Thymus (tissue), 11 donors: ENCODE results near the gene SNTG2. TPM values are rescaled to one million over a fixed set of nuclear protein-coding genes. Genes with fewer than 3 reads are reported as not detected.

Source experiments
- DNase-seq, 9 donors: peaks; one replicate each; pipeline ENCODE4 v3.0.0-alpha.2; 2013; ENCODE audit warnings: low spot score in 9 of 9, low read depth in 6 of 9, missing footprints in 1 of 9
- H3K27ac ChIP-seq, 2 donors: one replicate each; pipeline ENCODE4 v1.5.1; 2013; ENCODE audit warnings: control low read depth in 1 of 2, low read depth in 1 of 2, low read length in 1 of 2, mild to moderate bottlenecking in 1 of 2, moderate library complexity in 1 of 2
- H3K27me3 ChIP-seq, 2 donors: one replicate each; pipeline ENCODE4 v1.5.1; 2013; ENCODE audit warnings: low read length in 1 of 2; ENCODE audit not compliant: control insufficient read depth in 2 of 2, insufficient read depth in 1 of 2
- H3K36me3 ChIP-seq, 2 donors: one replicate each; pipeline ENCODE4 v1.5.1; 2013; ENCODE audit warnings: low read length in 1 of 2, mild to moderate bottlenecking in 1 of 2, moderate library complexity in 1 of 2; ENCODE audit not compliant: control insufficient read depth in 2 of 2, insufficient read depth in 2 of 2
- H3K4me1 ChIP-seq, 2 donors: one replicate each; pipeline ENCODE4 v1.5.1; 2013; ENCODE audit warnings: low read length in 2 of 2; ENCODE audit not compliant: control insufficient read depth in 2 of 2, insufficient read depth in 2 of 2
- H3K4me3 ChIP-seq, 2 donors: one replicate each; pipeline ENCODE4 v1.5.1; 2013; ENCODE audit warnings: low read length in 2 of 2, control low read depth in 1 of 2, mild to moderate bottlenecking in 1 of 2
- H3K9me3 ChIP-seq, 2 donors: one replicate each; pipeline ENCODE4 v1.5.1; 2013; ENCODE audit warnings: low read length in 1 of 2, mild to moderate bottlenecking in 1 of 2; ENCODE audit not compliant: control insufficient read depth in 2 of 2, insufficient read depth in 1 of 2
- WGBS: extraction: QIAGEN DNeasy Blood & Tissue Kit; methylation state at CpG from one replicate; pipeline ENCODE4 v1.1.7; 2013; 5-methylcytosine and 5-hydroxymethylcytosine counted together
- polyA plus RNA-seq: library from polyadenylated mRNA; stranded (reverse); fragments of 200-250 nt; gene quantifications from one replicate; pipeline ENCODE4 v1.2.3, GENCODE V29; 2013
- total RNA-seq: library from RNA; stranded (reverse); fragments of 120-200 nt; gene quantifications from one replicate; pipeline ENCODE4 v1.2.4, GENCODE V29; 2013
- donor health status: healthy.

The SNTG2 gene
- total and polyA plus RNA-seq, 2 donors = 0.33 to 1.2 TPM

- Histone ChIP-seq H3K4me1 (no peaks in the 10 kb centered on the region), H3K9me3 (no peaks in the 10 kb centered on the region), H3K4me3 (no peak overlapping the region), H3K27ac (no peak overlapping the region), H3K27me3 (no peaks in the 10 kb centered on the region), H3K36me3 (no peaks in the 10 kb centered on the region)
- DNase-seq = no peak
- WGBS = 66% methylated on average over 8 of the region's 8 CpGs
Measured at GRCh38 chr2:1269812-1270211, 319.2 kb downstream of the SNTG2 start.

- Histone ChIP-seq H3K36me3 (no peaks in the 10 kb centered on the region), H3K27me3 (no peaks in the 10 kb centered on the region), H3K4me1 (no peaks in the 10 kb centered on the region), H3K4me3 (no peak overlapping the region), H3K27ac (no peak overlapping the region), H3K9me3 (no peaks in the 10 kb centered on the region)
- 96% methylated on average over 18 of the region's 18 CpGs for WGBS
- no peak for DNase-seq
Measured at GRCh38 chr2:1272835-1273234, 322.2 kb downstream of the SNTG2 start.

- Histone ChIP-seq H3K4me3 (no peak overlapping the region), H3K27me3 (no peaks in the 10 kb centered on the region), H3K4me1 (no peaks in the 10 kb centered on the region), H3K36me3 (no peaks in the 10 kb centered on the region), H3K9me3 (no peaks in the 10 kb centered on the region), H3K27ac (no peak overlapping the region)
- WGBS = 93% methylated on average over 6 of the region's 6 CpGs
- no peak for DNase-seq
Measured at GRCh38 chr2:1277634-1278033, 327.0 kb downstream of the SNTG2 start.

GRCh38 chr2:1278125-1278524 lies 327.5 kb downstream of the SNTG2 start:
- DNase-seq = no peak
- 83% methylated on average over 4 of the region's 4 CpGs for WGBS
- no peak overlapping the region for H3K4me3 ChIP-seq

GRCh38 chr2:1278861-1279260 lies 328.2 kb downstream of the SNTG2 start:
- Histone ChIP-seq H3K4me3 (no peak overlapping the region), H3K27ac (no peak overlapping the region), H3K27me3 (no peaks in the 10 kb centered on the region), H3K4me1 (no peaks in the 10 kb centered on the region), H3K9me3 (no peaks in the 10 kb centered on the region), H3K36me3 (no peaks in the 10 kb centered on the region)
- 95% methylated on average over 27 of the region's 27 CpGs for WGBS
- no peak for DNase-seq

More at GRCh38 chr2:1278125-1278524, 327.5 kb downstream of the SNTG2 start:
- no peak overlapping the region for H3K27ac ChIP-seq
- no peaks in the 10 kb centered on the region for H3K27me3 ChIP-seq
- H3K9me3 ChIP-seq = no peaks in the 10 kb centered on the region
- H3K36me3 ChIP-seq = no peaks in the 10 kb centered on the region
- no peaks in the 10 kb centered on the region for H3K4me1 ChIP-seq

- DNase-seq = no peak
- Histone ChIP-seq H3K36me3 (no peaks in the 10 kb centered on the region), H3K4me3 (no peak overlapping the region), H3K9me3 (no peaks in the 10 kb centered on the region), H3K27ac (no peak overlapping the region), H3K27me3 (no peaks in the 10 kb centered on the region), H3K4me1 (no peaks in the 10 kb centered on the region)
- 73% methylated on average over 22 of the region's 22 CpGs for WGBS
Measured at GRCh38 chr2:1282552-1282951, 331.9 kb downstream of the SNTG2 start.

GRCh38 chr2:1283020-1283801 lies 332.6 kb downstream of the SNTG2 start:
- WGBS = 93% methylated on average over 21 of the region's 21 CpGs
- Histone ChIP-seq H3K36me3 (no peaks in the 10 kb centered on the region), H3K9me3 (no peaks in the 10 kb centered on the region), H3K27me3 (no peaks in the 10 kb centered on the region), H3K4me1 (no peaks in the 10 kb centered on the region), H3K27ac (no peak overlapping the region), H3K4me3 (no peak overlapping the region)
- no peak for DNase-seq

GRCh38 chr2:1283871-1284270 lies 333.2 kb downstream of the SNTG2 start:
- no peak overlapping the region for H3K27ac ChIP-seq
- no peaks in the 10 kb centered on the region for H3K27me3 ChIP-seq
- no peak overlapping the region for H3K4me3 ChIP-seq
- 92% methylated on average over 10 of the region's 10 CpGs for WGBS
- no peaks in the 10 kb centered on the region for H3K36me3 ChIP-seq
- H3K4me1 ChIP-seq = no peaks in the 10 kb centered on the region
- DNase-seq = no peak
- no peaks in the 10 kb centered on the region for H3K9me3 ChIP-seq

- Histone ChIP-seq H3K27me3 (no peaks in the 10 kb centered on the region), H3K4me3 (no peak overlapping the region), H3K27ac (no peak overlapping the region), H3K4me1 (no peaks in the 10 kb centered on the region), H3K9me3 (no peaks in the 10 kb centered on the region), H3K36me3 (no peaks in the 10 kb centered on the region)
- whole genome bisulfite sequencing = 90% methylated on average over 4 of the region's 4 CpGs
- DNase-seq = no peak
Measured at GRCh38 chr2:1286929-1287328, 336.3 kb downstream of the SNTG2 start.
